Vagina (tissue), 2 donors: ENCODE measurements around the gene THAP8. TPM values are rescaled to one million over a fixed set of nuclear protein-coding genes. Genes with fewer than 3 reads are reported as not detected.

Experiments used
- DNase-seq, 2 donors: peaks; one replicate each; pipeline ENCODE4 v3.0.0-alpha.2; 2017; ENCODE audit errors: extremely low spot score in 2 of 2
- H3K27ac ChIP-seq: fragments of 200-600 bp; sonication (generic); one replicate; pipeline ENCODE4 v1.5.1; 2019
- H3K27me3 ChIP-seq: fragments of 200-600 bp; sonication (generic); one replicate; pipeline ENCODE4 v1.5.1; 2019
- H3K36me3 ChIP-seq, 2 donors: fragments of 200-600 bp; sonication (generic); one replicate each; pipeline ENCODE4 v1.5.1; 2017 to 2019
- H3K4me1 ChIP-seq: fragments of 200-600 bp; sonication (generic); one replicate; pipeline ENCODE4 v1.5.1; 2019
- H3K4me3 ChIP-seq, 2 donors: fragments of 200-600 bp; sonication (generic); 1 replicate in 1 of 2; 2 replicates in 1 of 2; pipeline ENCODE4 v1.5.1; 2016 to 2019
- H3K9me3 ChIP-seq: fragments of 200-600 bp; sonication (generic); one replicate; pipeline ENCODE4 v1.5.1; 2019
- POLR2A ChIP-seq, 2 donors: fragments of 450-650 bp; IDR thresholded peaks; one replicate each; pipeline ENCODE4 v1.6.1; 2017; ENCODE audit warnings: antibody characterized with exemption in 2 of 2, mild to moderate bottlenecking in 2 of 2, moderate library complexity in 2 of 2
- POLR2AphosphoS5 ChIP-seq, 2 donors: sonication (generic); formaldehyde crosslinking; IDR thresholded peaks; one replicate each; pipeline ENCODE4 v1.9.0; 2017; ENCODE audit warnings: antibody characterized with exemption in 2 of 2, mild to moderate bottlenecking in 2 of 2, low read depth in 1 of 2; ENCODE audit not compliant: insufficient read depth in 1 of 2
- intact Hi-C: fragments of 100-400 bp; cut with DNase I; formaldehyde crosslinking; loops from one replicate; pipeline ENCODE4 v1.15.1; 2023
- total RNA-seq: library from RNA; depleted of rRNA; stranded (reverse); fragments of >200 nt; gene quantifications from one replicate; pipeline ENCODE4 v1.2.3, GENCODE V29; 2016
- TF ChIP-seq, protein P1 (sequence below), 3 experiments: fragments of 450-650 bp in 2 of 3; fragments of 200-600 bp in 1 of 3; sonication (generic) in 1 of 3; IDR thresholded peaks; one replicate each; pipeline ENCODE4 v1.5.1; 2017 to 2019; ENCODE audit warnings: antibody characterized with exemption in 3 of 3, mild to moderate bottlenecking in 2 of 3, moderate library complexity in 2 of 3

THAP8 gene
- total RNA-seq, 1 donor from 2014 or later, result 12.0 TPM

DNA sequence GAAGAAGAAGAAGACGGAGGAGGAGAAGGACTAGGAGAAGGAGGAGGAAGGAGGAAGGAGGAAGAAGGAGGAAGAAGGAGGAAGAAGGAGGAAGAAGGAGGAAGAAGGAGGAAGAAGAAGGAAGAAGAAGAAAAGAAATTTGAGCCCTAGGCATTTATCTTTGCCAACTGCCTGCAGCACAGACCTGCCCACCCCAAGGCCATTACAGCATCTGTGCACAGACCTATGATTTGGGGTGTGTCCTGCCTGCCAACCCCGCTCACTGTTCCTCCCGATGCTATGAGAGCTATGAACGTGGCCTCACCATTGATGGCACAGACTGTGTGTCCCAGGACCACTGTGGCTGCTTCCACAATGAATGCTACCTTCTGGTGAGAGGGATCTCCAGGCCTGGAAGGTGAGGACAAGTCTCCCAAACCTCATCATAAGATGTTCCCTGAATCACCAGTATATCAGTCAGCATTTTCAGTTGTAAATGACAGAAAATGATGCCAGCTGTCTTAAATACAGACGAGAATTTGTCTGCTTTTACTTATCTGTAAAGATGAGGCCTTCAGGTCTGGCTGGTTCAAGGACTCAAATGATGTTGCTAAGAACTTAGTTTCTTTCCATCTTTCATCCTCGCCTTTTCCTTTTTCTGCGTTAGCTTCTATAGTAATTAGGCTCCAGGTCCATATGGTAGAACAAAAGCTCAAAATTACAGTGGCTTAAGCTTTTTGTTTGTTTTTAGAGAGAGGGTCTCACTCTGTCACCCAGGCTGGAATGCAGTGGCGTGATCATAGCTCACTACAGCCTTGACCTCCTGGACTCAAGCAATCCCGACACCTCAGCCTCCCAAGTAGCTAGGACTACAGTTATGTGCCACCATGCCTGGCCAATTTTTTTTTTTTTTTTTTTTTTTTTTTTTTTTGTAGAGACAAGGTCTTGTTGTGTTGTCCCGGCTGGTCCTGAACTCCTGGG, 63.0 kb downstream of the THAP8 start:
- H3K4me1 ChIP-seq, result peaks cover 32% of the 10 kb centered on the region
- no peak overlapping the region for H3K4me3 ChIP-seq
- no peak for TF ChIP-seq POLR2AphosphoS5 (IDR thresholded peaks at IDR 0.05; ENCODE audit: insufficient read depth in 1 of 2, low read depth in 1 of 2)
- TF ChIP-seq POLR2A (IDR thresholded peaks at IDR 0.05), result no peak
- TF ChIP-seq, protein P1, sequence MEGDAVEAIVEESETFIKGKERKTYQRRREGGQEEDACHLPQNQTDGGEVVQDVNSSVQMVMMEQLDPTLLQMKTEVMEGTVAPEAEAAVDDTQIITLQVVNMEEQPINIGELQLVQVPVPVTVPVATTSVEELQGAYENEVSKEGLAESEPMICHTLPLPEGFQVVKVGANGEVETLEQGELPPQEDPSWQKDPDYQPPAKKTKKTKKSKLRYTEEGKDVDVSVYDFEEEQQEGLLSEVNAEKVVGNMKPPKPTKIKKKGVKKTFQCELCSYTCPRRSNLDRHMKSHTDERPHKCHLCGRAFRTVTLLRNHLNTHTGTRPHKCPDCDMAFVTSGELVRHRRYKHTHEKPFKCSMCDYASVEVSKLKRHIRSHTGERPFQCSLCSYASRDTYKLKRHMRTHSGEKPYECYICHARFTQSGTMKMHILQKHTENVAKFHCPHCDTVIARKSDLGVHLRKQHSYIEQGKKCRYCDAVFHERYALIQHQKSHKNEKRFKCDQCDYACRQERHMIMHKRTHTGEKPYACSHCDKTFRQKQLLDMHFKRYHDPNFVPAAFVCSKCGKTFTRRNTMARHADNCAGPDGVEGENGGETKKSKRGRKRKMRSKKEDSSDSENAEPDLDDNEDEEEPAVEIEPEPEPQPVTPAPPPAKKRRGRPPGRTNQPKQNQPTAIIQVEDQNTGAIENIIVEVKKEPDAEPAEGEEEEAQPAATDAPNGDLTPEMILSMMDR (IDR thresholded peaks at IDR 0.05), result no peak
- H3K27ac ChIP-seq, result no peak overlapping the region
- H3K27me3 ChIP-seq, result no peaks in the 10 kb centered on the region
- no peaks in the 10 kb centered on the region for H3K36me3 ChIP-seq
- intact Hi-C loops, result no loop called here
- no peak for DNase-seq
- no peaks in the 10 kb centered on the region for H3K9me3 ChIP-seq

DNA sequence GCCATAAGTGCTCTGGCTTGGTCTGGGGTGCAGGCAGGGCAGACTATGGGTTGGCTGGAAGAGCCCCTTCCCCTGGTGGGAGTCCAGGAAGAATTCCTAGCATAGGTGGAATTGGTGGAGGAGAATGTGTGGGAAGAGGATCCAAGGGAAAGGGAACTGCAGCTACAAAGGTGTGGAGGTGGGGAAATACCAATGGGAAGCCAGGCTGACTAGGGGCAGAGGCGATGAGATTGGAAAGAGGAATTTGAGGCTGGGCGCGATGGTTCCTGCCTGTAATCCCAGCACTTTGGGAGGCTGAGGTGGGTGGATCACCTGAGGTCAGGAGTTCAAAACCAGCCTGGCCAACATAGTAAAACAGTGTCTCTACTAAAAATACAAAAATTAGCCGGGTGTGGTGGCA, 63.9 kb downstream of the THAP8 start:
- no peaks in the 10 kb centered on the region for H3K36me3 ChIP-seq
- DNase-seq, result no peak
- H3K4me3 ChIP-seq, result no peak overlapping the region
- intact Hi-C loops, result no loop called here
- TF ChIP-seq POLR2A (IDR thresholded peaks at IDR 0.05) (no peak), POLR2AphosphoS5 (IDR thresholded peaks at IDR 0.05; ENCODE audit: insufficient read depth in 1 of 2, low read depth in 1 of 2) (no peak)
- TF ChIP-seq, protein P1 (IDR thresholded peaks at IDR 0.05), result no peak
- H3K4me1 ChIP-seq, result peaks cover 23% of the 10 kb centered on the region
- H3K9me3 ChIP-seq, result no peaks in the 10 kb centered on the region
- H3K27me3 ChIP-seq, result no peaks in the 10 kb centered on the region
- H3K27ac ChIP-seq, result no peak overlapping the region

DNA sequence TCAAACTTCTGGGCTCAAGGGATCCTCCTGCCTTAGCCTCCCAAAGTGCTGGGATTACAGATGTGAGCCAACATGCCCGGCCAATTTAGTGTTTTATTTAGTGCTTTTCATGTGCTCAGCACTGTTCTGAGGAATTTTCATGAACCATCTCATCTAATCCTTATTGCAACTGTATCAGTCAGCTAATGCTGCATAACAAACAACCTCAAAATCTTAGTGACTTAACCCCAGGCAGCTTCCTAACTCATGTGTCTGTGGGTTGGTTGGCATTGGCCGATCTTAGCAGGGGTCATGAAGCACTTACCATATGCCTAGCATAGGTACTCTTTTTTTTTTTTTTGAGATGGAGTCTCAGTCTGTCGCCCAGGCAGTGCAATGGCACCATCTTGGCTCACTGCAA, 65.3 kb downstream of the THAP8 start:
- intact Hi-C loops, result no loop called here
- H3K9me3 ChIP-seq, result no peaks in the 10 kb centered on the region

DNA sequence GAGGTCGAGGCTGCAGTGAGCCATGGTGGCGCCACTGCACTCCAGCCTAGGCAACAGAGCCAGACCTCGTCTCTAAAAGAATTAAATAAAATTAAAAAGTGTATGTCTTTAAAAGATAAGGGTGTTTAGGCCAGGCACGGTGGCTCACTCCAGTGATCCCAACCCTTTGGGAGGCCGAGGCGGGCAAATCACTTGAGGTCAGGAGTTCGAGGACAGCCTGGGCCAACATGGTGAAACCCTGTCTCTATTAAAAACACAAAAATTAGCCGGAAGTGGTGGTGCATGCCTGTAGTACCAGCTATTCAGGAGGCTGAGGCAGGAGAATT, 66.6 kb downstream of the THAP8 start:
- Histone ChIP-seq H3K36me3 (no peaks in the 10 kb centered on the region), H3K4me3 (peak overlapping the region; percentile 33 to 42), H3K27ac (no peak overlapping the region), H3K4me1 (peaks cover 11% of the 10 kb centered on the region), H3K27me3 (no peaks in the 10 kb centered on the region), H3K9me3 (no peaks in the 10 kb centered on the region)
- no peak for DNase-seq
- intact Hi-C loops, result no loop called here
- TF ChIP-seq POLR2A (IDR thresholded peaks at IDR 0.05) (no peak), POLR2AphosphoS5 (IDR thresholded peaks at IDR 0.05; ENCODE audit: insufficient read depth in 1 of 2, low read depth in 1 of 2) (no peak)
- TF ChIP-seq, protein P1 (IDR thresholded peaks at IDR 0.05), result no peak

More for the DNA sequence above, 65.3 kb downstream of the THAP8 start:
- Histone ChIP-seq H3K27ac (no peak overlapping the region), H3K4me1 (peaks cover 15% of the 10 kb centered on the region), H3K27me3 (no peaks in the 10 kb centered on the region), H3K36me3 (no peaks in the 10 kb centered on the region), H3K4me3 (no peak overlapping the region)
- DNase-seq, result no peak
- TF ChIP-seq POLR2A (IDR thresholded peaks at IDR 0.05) (no peak), POLR2AphosphoS5 (IDR thresholded peaks at IDR 0.05; ENCODE audit: insufficient read depth in 1 of 2, low read depth in 1 of 2) (no peak)
- TF ChIP-seq, protein P1 (IDR thresholded peaks at IDR 0.05), result no peak
